Stomach (tissue), 9 donors: ENCODE measurements around the gene ROS1. TPM values are rescaled to one million over a fixed set of nuclear protein-coding genes. Genes with fewer than 3 reads are reported as not detected.

Experiments used
- DNase-seq, 2 donors: peaks; one replicate each; pipeline versions ENCODE4 v3.0.0 to v3.0.0-alpha.2; 2013 to 2019
- H3K27ac ChIP-seq, 5 donors: fragments of 200-600 bp in 4 of 5; sonication (generic) in 4 of 5; one replicate each; pipeline ENCODE4 v1.5.1; 2013 to 2019; ENCODE audit warnings: mild to moderate bottlenecking in 1 of 5, moderate library complexity in 1 of 5
- H3K27me3 ChIP-seq, 3 donors: fragments of 200-600 bp; sonication (generic); one replicate each; pipeline ENCODE4 v1.5.1; 2017 to 2019; ENCODE audit warnings: mixed run types in 1 of 3
- H3K36me3 ChIP-seq, 4 donors: fragments of 200-600 bp; sonication (generic); 1 replicate in 3 of 4; 2 replicates in 1 of 4; pipeline ENCODE4 v1.5.1; 2016 to 2019
- H3K4me1 ChIP-seq, 4 donors: fragments of 200-600 bp; sonication (generic); one replicate each; pipeline ENCODE4 v1.5.1; 2016 to 2019
- H3K4me3 ChIP-seq, 4 donors: fragments of 200-600 bp; sonication (generic) in 3 of 4; one replicate each; pipeline ENCODE4 v1.5.1; 2016 to 2019; ENCODE audit warnings: mild to moderate bottlenecking in 1 of 4
- H3K9me3 ChIP-seq, 4 donors: fragments of 200-600 bp; sonication (generic); one replicate each; pipeline ENCODE4 v1.5.1; 2016 to 2019
- CTCF ChIP-seq, 7 experiments: fragments of 450-650 bp in 4 of 7; fragments of 200-600 bp in 3 of 7; sonication (generic) in 3 of 7; IDR thresholded peaks; one replicate each; pipeline ENCODE4 v1.5.1; 2016 to 2019; ENCODE audit warnings: antibody characterized with exemption in 7 of 7, control low read depth in 2 of 7, mild to moderate bottlenecking in 1 of 7
- EP300 ChIP-seq: sonication (generic); formaldehyde crosslinking; IDR thresholded peaks from one replicate; pipeline ENCODE4 v1.6.1; 2017; ENCODE audit warnings: antibody characterized with exemption
- POLR2A ChIP-seq, 4 donors: fragments of 450-650 bp; IDR thresholded peaks; one replicate each; pipeline ENCODE4 v1.6.1; 2016; ENCODE audit warnings: antibody characterized with exemption in 4 of 4, control low read depth in 2 of 4, mild to moderate bottlenecking in 1 of 4, moderate library complexity in 1 of 4
- POLR2AphosphoS5 ChIP-seq, 3 donors: sonication (generic); formaldehyde crosslinking; IDR thresholded peaks; one replicate each; pipeline ENCODE4 v1.6.1; 2016; ENCODE audit warnings: antibody characterized with exemption in 3 of 3
- WGBS, 5 donors: extraction: QIAGEN DNeasy Blood & Tissue Kit in 3 of 5; methylation state at CpG; one replicate each; pipeline versions ENCODE4 v1.1.5 to v1.1.7; 2013 to 2018; 5-methylcytosine and 5-hydroxymethylcytosine counted together
- intact Hi-C: fragments of 100-400 bp; cut with DNase I; formaldehyde crosslinking; loops from one replicate; pipeline ENCODE4 v1.15.1; 2023; ENCODE audit warnings: low total_unique reads
- polyA plus RNA-seq, 3 donors: library from polyadenylated mRNA; stranded (reverse); fragments of 200-250 nt; gene quantifications; one replicate each; pipeline ENCODE4 v1.2.3, GENCODE V29; 2013
- total RNA-seq, 5 donors: library from RNA; depleted of rRNA; stranded (reverse); fragments of >200 nt; gene quantifications; one replicate each; pipeline versions ENCODE4 v1.1.0 to v1.2.3, GENCODE V29; 2014 to 2016
- donor health status: healthy with polysubstance abuse.
- donor health status: Bipolar disorder and iron deficiency.
- donor health status: healthy.

Gene ROS1
- total and polyA plus RNA-seq, 8 donors, result 0.08 to 4.3 (median 2.1) TPM; not detected in 4

GRCh38 chr6:117329926-117330325 is 95.8 kb downstream of the ROS1 start:
- H3K4me3 ChIP-seq, result no peak overlapping the region
- no peak for DNase-seq
- no peaks in the 10 kb centered on the region for H3K27me3 ChIP-seq
- TF ChIP-seq POLR2AphosphoS5 (IDR thresholded peaks at IDR 0.05) (no peak), CTCF (IDR thresholded peaks at IDR 0.05) (no peak), EP300 (no peak), POLR2A (IDR thresholded peaks at IDR 0.05) (no peak)
- no peaks in the 10 kb centered on the region for H3K36me3 ChIP-seq
- intact Hi-C loops, result no loop called here
- H3K27ac ChIP-seq, result no peak overlapping the region
- H3K4me1 ChIP-seq, result no peaks in the 10 kb centered on the region
- 87 to 95% (median 93%) methylated on average over 6 to 7 of the region's 7 CpGs for WGBS, 5 donors
- peaks cover 0 to 8% (median 6%) of the 10 kb centered on the region in 4 donors for H3K9me3 ChIP-seq

DNA sequence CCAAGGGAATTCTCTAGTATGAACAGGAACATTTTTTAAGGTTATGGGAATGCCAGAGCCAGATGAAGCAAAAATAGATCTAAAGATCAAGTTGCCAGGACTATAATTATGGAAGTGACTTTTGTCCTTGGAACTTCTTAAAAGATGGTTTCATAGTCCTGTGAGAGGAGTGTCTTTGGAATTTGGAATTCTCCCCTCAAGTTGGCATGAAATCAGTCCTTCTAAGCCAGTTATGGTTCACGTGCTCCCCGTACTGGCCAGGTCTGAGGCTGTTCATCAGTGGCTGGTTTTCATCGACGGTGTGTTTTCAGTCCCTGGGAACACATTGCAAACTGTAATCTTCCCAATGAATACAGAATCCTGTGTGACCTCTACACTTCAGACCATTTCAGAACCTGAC is 97.2 kb downstream of the ROS1 start:
- no peak overlapping the region for H3K4me3 ChIP-seq
- 80 to 93% (median 86%) methylated on average over 4 of the region's 4 CpGs for WGBS, 5 donors
- no peaks in the 10 kb centered on the region for H3K4me1 ChIP-seq
- TF ChIP-seq CTCF (IDR thresholded peaks at IDR 0.05) (no peak), POLR2AphosphoS5 (IDR thresholded peaks at IDR 0.05) (no peak), EP300 (no peak), POLR2A (IDR thresholded peaks at IDR 0.05) (no peak)
- no peak overlapping the region for H3K27ac ChIP-seq
- peaks cover 0 to 8% (median 6%) of the 10 kb centered on the region in 4 donors for H3K9me3 ChIP-seq
- no peak for DNase-seq
- no peaks in the 10 kb centered on the region for H3K27me3 ChIP-seq
- intact Hi-C loops, result no loop called here
- no peaks in the 10 kb centered on the region for H3K36me3 ChIP-seq

- TF ChIP-seq POLR2A (IDR thresholded peaks at IDR 0.05) (no peak), EP300 (no peak), POLR2AphosphoS5 (IDR thresholded peaks at IDR 0.05) (no peak), CTCF (IDR thresholded peaks at IDR 0.05) (no peak)
- no peak for DNase-seq
- Histone ChIP-seq H3K4me1 (no peaks in the 10 kb centered on the region), H3K36me3 (no peaks in the 10 kb centered on the region), H3K27ac (no peak overlapping the region), H3K4me3 (no peak overlapping the region), H3K27me3 (no peaks in the 10 kb centered on the region), H3K9me3 (peaks cover 0 to 8% (median 6%) of the 10 kb centered on the region in 4 donors)
- intact Hi-C loops, result no loop called here
Measured at GRCh38 chr6:117328005-117328389, 97.7 kb downstream of the ROS1 start.

DNA sequence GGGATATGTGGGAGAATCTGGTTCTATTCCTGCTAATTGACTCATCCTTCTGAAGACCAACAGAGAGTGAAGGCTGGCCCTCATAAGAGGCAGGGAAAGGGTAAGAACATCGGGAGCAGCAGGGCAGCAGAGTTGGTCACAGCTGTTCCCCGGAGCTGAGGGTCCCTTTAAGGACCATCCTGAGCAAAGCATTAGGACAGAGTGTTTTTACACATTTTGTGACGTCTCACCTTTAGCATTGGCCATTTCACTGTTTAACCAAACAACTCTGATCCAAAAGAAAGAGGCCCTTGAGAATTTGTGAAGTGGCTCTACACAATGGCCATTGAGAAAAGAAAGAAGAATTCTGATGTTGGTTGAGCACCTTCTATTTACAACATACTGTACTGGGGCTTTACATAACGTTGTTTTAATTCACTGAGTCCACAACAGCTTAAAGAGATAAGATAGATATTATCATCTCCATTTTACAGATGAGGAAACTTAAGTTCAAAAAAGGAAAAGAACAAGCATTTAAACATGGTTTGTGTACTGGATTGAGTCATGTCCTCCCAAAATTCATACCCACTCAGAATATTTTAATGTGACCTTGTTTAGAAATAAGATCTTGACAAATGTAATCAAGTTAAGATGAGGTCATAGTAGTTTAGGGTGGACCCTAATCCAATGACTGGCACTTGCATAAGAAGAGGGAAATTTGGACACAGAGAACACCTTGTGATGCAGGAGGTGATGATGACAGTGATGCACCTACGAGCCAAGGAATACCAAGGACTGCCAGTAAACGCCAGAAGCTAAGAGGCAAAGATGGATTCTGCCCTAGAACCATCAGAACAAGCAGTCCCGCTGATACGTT is 98.4 kb downstream of the ROS1 start:
- H3K9me3 ChIP-seq, result peaks cover 0 to 2% (median 1%) of the 10 kb centered on the region in 4 donors
- TF ChIP-seq POLR2AphosphoS5 (IDR thresholded peaks at IDR 0.05) (no peak), POLR2A (IDR thresholded peaks at IDR 0.05) (no peak), CTCF (IDR thresholded peaks at IDR 0.05) (no peak), EP300 (no peak)
- H3K27ac ChIP-seq, result no peak overlapping the region
- no peaks in the 10 kb centered on the region for H3K4me1 ChIP-seq
- intact Hi-C loops, result no loop called here
- H3K4me3 ChIP-seq, result no peak overlapping the region
- 72 to 78% (median 74%) methylated on average over 8 of the region's 8 CpGs for WGBS, 5 donors
- no peak for DNase-seq
- no peaks in the 10 kb centered on the region for H3K27me3 ChIP-seq
- no peaks in the 10 kb centered on the region for H3K36me3 ChIP-seq
